HG02610 (cell line): Measurements from ENCODE around the gene TAPT1.
"Not testable (repeated sequence)": the region's sequence is repeated elsewhere in the genome, so short reads cannot be mapped to it uniquely, and the experiment has no call there.

Experiments
- ATAC-seq: cut with Tn5 transposase; IDR thresholded peaks from one replicate; pipeline ENCODE4 v1.9.1; 2021; ENCODE audit warnings: mild to moderate bottlenecking, moderate library complexity; ENCODE audit not compliant: unreplicated experiment

The TAPT1 gene

DNA sequence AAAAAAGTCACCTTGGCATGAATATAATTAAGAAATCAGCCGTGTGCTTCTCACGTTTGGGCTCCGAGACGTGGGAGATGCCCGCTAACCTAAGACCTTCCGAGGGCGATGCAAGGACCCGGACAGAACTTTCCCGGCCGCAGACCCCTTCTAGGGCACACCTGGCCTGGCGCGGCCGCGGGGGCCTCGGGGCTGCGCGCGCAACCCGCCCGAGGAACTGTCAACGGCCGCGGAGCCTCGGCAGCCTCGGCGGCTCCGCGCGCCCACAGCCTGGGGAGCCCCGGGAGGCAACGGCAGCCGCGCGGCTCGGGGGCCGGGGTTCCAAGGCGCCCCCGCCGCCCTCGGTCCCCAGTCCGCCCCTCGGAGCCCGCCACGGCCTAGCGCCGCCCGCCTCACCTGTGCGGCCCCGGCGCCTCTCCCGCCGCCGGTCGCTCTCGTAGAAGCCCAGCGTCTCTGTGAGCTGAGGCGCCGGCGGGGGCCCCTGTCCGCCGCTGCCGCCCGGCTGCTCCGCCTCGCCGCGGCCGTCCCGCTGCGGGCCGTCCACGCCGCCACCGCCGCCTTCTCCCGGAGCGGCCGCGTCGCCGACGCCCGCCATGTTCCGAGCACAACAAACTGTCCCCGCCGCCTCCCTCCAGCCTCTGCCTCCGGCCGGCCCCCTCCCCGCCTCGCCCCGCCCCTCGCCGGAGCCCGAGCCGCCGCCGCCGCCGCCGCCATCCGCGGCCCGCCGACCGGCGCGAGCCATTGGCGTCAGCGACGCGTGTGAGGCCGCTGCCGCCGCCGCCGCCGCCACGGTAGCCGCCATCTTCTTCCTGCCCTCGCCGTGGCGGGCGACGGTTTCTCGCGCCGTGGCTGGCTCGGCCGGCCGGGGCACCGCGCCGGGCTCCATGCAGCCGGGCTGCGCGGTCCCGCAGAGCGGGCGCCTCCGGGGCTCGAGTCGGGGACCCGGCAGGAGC, at the start of gene TAPT1:
TAPT1 (minus strand) TSS at position 609 of the 953 bp plus-strand sequence; CDS start at position 595, 14 bp downstream.
- ATAC-seq = peak; percentile 71

DNA sequence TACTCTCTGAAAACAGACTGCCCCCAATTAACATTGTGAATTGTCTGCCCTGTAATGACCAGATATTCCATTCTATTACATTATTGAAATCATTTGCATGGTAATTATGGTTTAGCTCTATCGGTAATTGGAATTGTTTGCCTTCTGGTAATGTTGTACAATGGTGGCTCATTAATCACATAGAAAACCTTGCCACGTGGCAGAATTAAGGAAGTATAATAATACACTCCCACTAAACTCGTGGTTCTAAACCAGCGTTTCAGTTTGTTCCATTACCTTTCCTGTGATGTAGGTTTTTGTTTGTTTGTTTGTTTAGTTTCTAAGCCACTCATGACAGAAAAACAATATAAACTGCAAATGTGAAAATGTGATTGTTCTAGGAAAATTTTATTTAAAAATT, 45.1 kb upstream of the TAPT1 start:
- ATAC-seq = no peak

- ATAC-seq = no peak
These were observed 44.4 kb upstream of the TAPT1 start for GRCh38 chr4:16270454-16271328.

DNA sequence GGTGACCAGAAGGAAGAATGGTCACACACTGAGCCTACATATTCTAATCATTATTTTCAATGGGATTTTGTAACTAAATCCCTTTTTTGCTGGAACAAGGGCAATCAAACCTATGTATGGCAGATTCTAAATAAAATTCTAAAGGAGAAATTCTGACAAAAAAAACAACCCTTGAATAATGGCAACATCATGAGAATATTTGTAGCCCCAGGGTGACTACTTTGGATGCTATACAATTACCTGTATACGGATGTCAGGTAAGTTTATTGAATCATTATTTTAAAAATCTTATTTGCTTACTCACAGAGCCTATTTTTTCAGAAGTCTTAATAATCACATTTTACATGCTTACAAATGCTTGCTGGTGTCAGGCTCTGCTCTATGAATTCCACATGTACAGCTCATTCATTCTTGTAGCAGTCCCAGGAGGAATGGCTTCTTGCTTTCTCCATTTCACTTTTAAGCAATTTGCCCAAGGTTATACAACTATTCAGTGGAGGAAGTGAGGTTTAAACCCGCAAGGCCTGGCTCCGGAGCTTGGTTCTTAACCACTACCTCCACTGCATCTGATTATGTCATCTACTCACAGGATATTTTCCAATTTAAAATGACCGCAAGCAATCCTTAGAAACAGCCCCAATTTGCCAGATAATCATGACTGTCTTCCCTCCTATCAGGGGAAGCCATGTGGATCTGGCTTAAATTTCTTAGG, 43.6 kb upstream of the TAPT1 start:
- ATAC-seq = not testable (repeated sequence)

- no peak for ATAC-seq
These were observed 43.0 kb upstream of the TAPT1 start for GRCh38 chr4:16269240-16269639.

- no peak for ATAC-seq
These were observed 42.0 kb upstream of the TAPT1 start for GRCh38 chr4:16268290-16268689.

DNA sequence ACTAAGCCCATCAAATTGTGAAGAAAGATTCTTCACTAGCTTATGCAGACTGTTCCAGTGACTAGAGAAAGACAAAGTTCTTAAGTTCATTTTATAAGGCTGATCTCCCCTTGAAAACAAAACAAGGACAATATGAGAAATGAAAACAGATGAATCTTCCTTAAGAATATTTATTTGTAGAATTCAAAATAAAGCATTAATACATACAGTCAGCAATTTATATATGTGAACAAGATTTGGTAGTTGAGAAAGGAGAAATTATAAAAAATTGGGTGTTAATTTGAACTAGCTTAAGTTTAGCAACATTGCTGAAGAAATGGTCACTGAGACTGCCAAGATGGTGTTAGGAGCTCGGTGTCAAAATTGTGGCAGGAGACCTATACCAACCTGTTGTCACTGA, 41.4 kb upstream of the TAPT1 start:
- no peak for ATAC-seq

- ATAC-seq = no peak
These were observed 39.5 kb upstream of the TAPT1 start for GRCh38 chr4:16265820-16266219.

DNA sequence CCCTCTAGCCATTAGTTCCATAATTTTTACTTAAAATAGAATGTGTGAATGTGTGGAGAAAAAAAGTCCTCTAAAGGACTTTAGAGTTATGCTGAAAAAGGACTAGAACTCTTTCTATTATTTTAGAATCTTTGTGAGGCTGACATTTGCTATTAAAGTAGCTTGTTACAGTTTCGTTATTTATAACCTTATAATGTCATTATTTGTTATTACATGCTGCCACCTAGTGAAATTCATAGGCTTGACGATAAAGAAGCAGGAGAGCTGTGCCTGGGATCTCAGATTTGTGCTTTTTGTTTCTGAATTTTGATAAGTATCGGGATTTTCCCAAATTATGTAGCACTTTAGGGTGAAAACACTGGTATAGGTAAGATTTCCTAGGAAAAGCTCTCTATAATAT, 38.5 kb upstream of the TAPT1 start:
- ATAC-seq = peak; percentile 68

DNA sequence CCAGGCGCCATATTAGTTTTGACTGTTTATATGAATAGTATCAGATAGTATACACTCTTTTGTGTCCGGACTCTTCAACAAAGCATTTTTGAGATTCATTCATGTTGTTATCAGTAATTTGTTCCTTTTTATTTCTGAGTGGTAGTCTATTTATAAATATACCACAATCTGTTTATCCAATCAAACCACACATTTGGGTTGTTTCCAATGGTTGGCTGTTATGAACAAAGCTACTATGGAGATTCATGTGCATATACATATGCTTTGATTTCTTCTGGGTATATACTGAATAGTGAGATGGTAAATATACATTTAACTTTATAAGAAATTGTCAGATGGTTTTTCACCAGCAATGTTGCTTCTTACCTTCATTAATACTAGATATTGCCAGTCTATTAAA, 36.8 kb upstream of the TAPT1 start:
- ATAC-seq = no peak

DNA sequence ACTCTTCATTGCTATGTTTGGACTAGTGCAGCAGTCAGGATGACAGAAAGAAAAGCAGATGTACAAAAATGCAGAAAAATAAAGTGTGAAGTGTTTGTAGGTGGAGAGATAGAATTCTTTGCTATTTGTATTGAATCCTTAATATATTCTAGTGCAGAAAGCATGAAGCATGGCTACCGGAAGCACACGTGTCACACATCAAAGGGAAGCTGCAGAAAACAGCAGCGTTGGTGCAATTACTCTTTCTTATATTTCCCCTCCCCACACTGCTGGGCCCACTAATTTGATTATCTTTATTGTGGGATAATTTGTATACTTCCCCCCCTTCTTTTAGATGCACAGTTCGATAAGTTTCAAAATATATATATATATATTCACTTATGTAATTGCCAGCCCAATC, 35.9 kb upstream of the TAPT1 start:
- ATAC-seq = no peak

- ATAC-seq = no peak
These were observed 35.1 kb upstream of the TAPT1 start for GRCh38 chr4:16261313-16261878.

GRCh38 chr4:16259889-16260246, 33.6 kb upstream of the TAPT1 start:
- no peak for ATAC-seq

DNA sequence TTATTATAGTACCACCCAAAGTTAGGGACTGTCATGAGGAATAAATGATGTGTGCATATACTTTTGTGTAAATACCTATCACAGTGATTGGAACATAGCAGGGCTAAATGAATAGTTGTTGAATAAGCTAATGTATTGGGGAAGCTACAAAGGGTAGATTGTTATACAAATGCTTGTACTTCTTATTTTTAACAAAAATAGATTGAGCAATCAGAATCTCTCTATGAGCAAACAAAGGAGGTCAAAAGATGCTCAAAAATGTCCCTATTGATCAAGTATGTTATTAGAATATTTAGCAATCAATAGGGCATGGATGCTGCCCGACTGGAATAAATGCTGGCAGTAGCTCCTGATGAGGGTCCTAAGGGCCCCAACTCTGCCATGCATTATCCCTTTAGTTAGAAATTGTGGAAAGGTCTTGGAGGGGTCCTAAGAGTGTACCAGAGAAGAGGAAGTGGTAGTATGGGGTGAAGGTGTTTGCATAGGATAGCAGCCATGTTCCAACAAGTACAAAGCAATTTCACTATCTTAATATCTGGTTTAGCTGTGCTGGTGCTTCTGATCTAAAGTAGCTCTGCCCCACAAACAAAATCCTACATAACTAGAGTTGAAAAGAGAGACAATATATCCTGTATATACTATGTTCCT, 33.1 kb upstream of the TAPT1 start:
- no peak for ATAC-seq

GRCh38 chr4:16257611-16258010, 31.3 kb upstream of the TAPT1 start:
- ATAC-seq = no peak

- ATAC-seq = no peak
These were observed 30.1 kb upstream of the TAPT1 start for GRCh38 chr4:16256343-16256742.

DNA sequence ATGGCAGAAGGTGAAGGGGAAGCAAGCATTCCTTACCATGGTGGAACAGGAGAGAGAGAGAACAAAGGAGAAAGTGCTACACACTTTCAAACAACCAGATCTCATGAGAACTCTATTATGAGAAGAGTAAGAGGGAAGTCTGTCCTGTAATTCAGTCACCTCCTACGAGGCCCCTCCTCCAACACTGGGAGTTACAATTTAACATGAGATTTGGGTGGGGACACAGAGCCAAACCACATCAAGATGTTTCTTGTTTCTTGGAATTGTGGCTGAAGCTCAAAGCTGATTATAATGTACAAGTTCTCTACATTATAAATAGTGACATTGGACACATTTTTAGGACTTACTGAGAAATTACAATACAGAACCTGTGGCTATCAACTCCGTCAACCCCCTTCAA, 29.5 kb upstream of the TAPT1 start:
- no peak for ATAC-seq

GRCh38 chr4:16253127-16253960, 27.1 kb upstream of the TAPT1 start:
- ATAC-seq = no peak

GRCh38 chr4:16250661-16251365, 24.5 kb upstream of the TAPT1 start:
- ATAC-seq = no peak
